ENCODE data around the gene TESMIN.

The TESMIN gene, protein sequence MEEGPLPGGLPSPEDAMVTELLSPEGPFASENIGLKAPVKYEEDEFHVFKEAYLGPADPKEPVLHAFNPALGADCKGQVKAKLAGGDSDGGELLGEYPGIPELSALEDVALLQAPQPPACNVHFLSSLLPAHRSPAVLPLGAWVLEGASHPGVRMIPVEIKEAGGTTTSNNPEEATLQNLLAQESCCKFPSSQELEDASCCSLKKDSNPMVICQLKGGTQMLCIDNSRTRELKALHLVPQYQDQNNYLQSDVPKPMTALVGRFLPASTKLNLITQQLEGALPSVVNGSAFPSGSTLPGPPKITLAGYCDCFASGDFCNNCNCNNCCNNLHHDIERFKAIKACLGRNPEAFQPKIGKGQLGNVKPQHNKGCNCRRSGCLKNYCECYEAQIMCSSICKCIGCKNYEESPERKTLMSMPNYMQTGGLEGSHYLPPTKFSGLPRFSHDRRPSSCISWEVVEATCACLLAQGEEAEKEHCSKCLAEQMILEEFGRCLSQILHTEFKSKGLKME

DNA sequence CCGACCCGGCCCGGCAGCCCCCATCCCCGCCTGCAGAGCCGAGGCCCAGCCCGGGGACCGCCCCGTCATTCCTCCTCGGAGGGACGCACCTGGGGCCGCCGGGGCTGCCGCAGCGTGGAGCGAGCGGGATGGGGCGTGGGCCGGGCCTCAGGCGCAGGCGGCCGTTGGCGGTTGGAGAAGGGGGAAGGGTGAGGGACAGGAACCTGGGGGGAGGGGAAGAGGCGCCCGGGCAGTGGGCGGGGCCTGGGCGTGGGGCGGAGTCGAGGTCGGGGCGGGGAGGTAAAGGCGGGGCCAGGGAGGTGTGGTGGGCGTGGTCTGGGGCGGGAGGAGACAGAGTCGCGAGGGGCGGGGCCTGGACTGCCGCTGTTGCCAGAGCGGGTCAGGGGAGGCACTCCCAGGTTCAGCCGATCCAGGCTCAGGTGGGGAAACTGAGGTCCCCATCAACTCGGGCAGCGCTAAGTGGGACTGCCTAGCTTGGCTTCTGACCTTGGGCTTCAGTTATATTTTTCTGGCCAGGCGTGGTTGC, at the start of gene TESMIN:
Gene TESMIN, minus strand, starts transcription at position 190 of the 526 bp plus-strand sequence. CDS start 860 bp downstream, outside the sequence.
- peak; percentile 90 to 93 for DNase-seq

- peak; percentile 20 to 34 for DNase-seq
These were observed 47.0 kb upstream of the TESMIN start for GRCh38 chr11:68798221-68798813.

DNA sequence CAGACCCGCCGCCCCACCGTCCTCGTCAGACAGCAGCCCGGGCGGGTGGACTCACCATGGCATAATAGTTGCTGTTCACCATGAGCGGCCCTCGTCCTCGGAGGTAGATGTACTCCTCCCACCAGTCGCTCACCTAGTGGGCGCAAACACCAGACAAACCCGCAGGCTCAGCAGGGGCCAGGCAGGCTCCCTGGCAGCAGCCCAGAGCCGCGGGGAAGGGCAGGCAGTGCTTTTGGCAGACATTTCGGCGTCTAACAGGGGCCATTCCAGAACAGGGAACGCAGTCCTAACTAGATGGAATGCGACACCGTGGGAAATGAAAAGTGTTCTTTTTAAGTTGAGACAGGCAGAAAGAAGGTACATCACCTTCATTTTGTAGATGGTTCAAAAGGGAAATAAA, 45.5 kb upstream of the TESMIN start:
- no peak for DNase-seq

DNA sequence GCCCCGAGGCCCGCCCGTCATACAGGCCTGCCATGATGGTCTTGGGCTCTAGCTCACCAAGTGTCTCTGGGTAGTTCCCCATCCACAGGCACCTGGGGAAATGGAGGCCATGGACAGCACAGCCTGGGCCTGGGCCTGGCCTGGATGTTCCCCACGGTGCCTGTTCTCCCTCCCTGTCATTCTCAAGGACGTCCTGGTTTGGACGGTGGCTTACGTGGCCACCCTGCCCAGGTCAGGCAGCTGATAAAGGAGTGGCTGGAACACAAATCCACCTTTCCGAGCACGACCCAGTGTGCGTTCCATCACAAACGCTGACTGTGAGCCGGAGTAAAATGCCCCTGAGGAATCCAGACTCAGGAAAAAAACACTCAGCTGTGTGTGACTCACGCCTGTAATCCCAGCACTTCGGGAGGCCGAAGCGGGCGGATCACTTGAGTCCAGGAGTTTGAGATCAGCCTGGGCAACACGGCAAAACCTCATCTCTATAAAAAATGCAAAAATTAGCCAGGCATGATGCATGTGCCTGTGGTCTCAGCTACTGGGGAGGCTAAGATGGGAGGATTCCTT, 41.2 kb upstream of the TESMIN start:
- no peak for DNase-seq

DNA sequence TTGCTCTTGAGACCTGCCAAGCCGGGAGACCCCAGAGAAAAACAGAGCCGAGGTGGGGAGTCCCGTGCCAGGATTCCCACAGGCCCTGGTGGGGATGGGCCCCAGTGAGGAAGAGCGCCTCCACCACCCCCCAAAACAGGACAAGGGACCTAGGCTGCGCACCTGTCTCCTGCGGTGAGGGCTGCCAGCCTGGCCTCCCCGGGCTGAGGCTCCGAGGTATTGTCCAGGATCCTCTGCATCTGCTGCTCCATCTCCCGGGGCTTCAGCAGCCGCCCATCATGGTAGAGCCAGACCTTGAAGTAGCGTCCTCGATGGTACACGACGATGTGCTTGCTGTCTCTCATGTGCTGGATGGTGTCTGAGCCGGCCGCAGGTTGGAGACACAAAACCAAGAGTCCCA, 33.3 kb upstream of the TESMIN start:
- no peak for DNase-seq

DNA sequence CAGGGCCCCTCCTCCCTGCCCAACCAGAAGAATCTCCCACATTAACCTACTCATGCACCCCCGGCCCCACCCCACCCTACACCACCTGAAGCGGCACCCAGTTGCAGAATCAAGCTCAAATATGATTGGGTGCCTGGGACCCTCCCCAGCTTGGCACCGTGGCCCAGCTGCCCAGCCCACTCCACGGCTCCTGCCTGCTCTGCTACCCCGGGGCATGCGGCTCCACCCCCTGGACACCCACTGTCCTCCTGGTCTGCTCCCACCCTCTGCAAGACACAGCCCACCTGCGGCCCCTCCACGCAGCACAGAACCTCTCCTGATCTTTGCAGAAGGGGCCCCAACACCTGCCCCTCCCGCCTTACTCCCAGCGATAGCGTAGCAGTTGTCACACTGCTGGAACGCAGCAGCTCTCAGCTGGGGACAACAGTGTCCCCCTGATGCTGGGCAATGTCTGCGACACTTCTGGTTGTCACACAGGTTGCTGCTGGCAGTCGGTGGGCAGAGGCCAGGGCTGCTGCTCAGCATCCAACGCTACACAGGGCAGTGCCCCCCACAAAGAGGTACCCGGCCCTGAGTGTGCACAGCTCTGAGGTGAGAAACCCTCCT, 32.0 kb upstream of the TESMIN start:
- no peak for DNase-seq

- no peak for DNase-seq
These were observed 31.4 kb upstream of the TESMIN start for GRCh38 chr11:68782711-68783110.

DNA sequence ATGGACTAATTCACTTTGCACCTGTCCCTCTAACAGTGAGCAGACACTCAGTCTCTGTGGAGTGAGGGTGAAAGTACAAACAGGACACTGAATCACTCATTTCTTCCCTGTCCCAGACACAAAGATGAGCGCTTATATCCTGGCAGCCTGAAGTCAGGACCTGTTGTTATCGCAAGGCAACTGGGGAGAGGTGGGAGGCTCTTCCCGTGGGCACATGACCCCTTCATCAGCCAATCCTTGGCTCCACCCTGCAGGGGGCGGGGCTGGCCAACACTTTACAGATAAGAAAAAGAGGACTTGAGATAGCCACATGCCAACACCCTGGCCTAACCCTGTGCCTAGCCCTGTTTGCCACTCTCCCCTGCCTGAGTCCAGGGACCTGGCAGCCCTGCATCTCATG, 29.5 kb upstream of the TESMIN start:
- DNase-seq: no peak

- DNase-seq: no peak
These were observed 26.9 kb upstream of the TESMIN start for GRCh38 chr11:68778205-68778604.

GRCh38 chr11:68776442-68777235, 25.3 kb upstream of the TESMIN start:
- DNase-seq: no peak

DNA sequence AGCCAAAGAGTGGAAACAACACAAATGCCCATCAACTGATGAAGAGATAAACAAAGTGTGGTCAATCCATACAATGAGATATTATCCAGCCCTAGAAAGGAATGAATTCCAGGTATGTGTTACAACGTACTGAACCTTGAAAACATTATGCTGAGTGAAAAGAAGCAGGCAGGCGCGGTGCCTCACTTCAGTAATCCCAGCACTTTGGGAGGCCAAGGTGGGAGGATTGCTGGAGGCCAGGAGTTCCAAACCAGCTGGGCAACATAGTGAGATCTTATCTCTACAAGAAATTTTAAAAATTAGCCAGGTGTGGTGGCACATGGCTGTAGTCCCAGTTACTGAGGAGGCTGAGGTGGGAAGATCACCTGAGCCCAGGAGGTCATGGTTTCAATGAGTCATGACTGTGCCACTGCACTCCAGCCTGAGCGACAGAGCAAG, 24.6 kb upstream of the TESMIN start:
- DNase-seq: no peak

DNA sequence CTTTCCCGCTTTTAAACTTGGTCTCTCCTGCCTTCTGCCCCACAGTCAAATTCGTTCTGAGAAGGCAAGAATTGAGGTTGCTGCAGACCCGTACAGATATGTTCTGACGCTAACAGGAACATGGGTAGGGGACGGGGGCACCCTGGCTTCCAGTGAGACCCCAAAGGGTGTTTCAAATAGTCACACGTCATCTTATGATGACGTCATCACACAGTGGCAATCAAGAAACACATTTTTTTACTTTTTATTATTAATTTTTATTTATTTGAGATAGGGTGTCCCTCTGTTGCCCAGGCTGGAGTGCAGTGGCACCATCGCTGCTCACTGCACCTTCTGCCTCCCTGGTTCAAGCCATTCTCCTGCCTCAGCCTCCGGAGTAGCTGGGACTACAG, 22.9 kb upstream of the TESMIN start:
- no peak for DNase-seq

DNA sequence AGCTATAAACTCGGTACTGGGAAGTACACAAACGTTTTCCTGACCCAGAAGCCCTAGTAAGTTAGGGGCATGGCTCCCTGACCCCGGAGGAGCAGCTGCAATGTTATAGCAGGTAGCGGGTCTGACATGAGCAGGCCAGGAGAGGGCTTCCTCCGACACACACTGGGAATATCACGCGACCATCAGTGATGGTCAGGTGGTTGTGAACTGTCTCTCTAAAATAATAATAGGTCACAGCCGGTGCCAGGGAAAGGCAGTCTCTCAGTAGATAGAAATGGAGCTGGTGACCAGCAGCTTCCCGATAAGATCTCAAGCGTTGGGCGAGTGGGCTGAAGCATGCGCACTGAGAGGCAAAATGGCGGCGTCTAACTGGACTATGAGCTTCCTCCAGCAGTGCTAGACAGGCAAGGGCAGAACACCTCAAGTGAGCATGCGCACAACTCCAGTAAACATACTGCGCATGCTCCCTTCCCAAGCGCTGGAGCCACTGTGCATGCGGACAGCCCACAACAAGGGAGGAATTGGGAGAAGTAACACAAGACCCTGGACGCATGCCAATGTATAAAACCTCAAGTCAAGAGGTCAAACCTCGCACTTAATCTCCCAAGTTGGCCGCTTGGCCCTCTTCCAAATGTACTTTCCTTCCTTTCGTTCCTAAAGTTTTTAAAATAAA, 22.3 kb upstream of the TESMIN start:
- DNase-seq: no peak

DNA sequence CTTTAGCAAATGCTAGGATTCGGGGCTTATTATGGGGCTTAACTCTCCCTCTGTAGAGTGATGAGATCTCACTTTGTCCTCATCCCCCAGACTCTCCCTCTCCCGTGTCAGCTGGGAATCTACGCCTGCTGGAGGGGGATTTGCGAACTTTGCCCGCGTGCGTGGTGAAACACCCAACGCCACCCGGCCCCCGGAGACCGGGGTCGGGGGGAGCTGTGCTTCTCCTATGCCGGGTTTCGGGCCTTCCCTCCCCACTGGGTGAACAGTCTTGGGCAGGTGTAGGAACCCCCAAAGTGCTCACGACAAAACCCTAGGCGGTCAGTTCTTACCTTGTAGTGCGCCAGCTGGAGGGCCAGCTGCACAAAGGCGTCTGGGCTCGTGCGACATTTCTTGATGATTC, 21.6 kb upstream of the TESMIN start:
- no peak for DNase-seq

GRCh38 chr11:68770781-68771180, 19.5 kb upstream of the TESMIN start:
- DNase-seq: no peak

- no peak for DNase-seq
These were observed 16.4 kb upstream of the TESMIN start for GRCh38 chr11:68767672-68768071.

DNA sequence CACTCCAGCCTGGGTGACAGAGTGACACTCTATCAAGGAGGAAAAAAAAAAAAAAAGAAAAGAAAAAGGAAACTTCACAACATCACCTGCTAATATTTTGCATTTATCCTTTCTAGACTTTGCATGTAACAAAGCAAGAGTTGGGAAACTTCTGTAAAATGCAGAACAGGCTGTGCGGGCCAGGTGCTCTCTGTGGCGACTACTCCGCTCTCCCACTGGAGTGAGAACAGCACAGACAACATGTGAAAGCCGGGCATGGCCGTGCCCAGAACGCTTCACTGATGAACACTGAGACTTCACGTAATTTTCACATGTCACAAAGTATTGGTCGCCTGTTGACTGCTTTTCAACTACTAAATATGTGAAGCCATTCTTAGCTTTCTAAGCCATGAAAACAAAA, 15.5 kb upstream of the TESMIN start:
- no peak for DNase-seq

GRCh38 chr11:68764746-68765145, 13.4 kb upstream of the TESMIN start:
- DNase-seq: no peak

DNA sequence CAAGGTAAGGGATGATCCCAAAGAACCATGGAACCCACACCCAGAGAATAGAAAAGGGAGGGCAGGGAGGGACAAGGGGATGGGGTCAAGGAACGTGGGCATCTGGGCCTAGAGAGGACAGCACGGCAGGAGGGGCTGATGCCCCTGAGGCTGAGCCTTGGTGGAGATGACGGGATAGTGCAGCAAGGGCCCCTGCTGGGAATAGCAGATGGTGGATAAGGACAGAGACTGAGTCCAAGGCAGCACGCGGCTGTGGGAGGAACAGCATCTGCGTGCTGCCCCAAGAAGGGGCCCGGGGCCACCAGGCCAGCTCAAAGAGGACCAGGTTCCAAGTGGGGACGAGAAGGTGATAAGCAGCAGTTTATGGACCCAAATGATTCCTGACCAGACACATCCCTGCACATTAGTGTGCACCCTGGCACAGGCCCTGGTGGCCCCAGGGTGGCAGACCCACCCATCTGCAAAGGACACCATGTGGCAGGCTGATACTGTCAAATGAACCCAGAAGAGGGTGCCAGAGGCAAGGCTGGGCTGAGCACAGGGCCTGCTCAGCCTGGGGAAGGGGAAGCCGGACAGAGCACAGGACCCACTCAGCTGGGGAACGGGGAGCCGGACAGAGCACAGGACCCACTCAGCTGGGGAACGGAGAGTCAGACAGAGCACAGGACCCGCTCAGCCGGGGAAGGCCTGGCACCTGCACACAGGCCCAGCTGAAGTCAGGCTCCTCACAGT, 12.8 kb upstream of the TESMIN start:
- no peak for DNase-seq

DNA sequence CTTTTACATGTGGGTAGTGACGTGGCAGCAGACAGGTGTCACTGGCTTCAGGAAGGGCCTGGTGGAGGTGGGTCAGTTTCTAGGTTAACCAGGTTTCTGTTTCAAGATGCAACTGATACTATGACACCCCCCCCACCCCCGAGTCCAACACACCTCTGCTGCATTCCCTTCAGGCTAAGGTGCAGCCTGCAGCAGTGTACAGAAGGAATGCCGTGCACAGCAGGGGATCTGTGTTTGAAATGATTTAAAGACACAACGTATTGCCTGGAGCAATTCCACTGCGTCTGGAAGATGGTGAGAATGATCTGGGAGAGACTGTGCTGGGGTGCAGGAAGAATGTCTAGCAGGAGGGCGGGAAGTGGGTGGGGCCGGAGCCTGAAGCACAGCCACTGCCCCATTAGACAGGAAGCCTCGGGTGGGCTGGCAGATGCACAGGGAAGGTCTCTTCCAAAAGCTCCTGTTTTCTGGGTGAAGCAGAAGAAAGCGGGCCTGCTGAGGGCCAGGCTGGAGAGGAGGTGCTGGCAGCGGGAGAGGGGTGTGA, 11.9 kb upstream of the TESMIN start:
- DNase-seq: no peak

DNA sequence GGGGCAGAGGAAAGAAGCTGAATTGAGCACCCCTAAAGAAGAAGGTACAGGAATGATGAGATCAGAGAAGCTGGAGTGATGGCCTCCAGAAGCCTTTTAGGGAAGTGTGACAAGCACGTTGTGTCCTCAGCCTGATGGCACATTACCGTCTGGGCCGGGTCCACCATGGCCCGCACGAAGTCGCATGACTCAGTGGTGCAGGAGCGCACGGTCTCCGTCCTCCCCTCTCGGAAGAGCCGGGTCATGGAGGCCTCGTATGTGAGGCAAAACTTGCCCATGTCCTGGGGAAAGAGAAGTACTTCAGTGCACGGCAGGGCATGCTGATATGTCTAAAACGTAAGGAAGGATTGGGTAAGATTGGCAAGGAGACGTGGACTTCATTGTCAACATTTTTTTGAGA, 11.2 kb upstream of the TESMIN start:
- DNase-seq: no peak
